ENCODE results near the gene SETD1A.

DNA sequence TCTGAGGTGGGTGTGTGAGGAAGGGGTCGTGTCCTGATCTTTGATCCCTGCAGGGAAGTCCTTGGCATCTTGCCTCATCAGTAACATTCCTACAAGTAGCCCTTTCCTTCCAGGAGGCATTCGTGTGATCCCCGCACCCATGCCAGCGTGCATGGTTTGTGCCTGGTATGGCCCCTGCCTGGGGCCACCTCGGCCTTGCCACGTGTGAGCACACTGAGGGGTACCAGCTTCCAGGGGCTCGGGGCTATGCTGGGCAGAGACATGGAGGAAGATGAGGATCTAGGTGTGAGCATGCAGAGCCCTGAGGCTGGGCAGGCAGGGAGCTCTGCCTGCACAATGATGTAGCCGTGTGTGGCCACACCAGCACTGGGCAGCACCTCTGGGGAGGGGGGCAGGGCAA is 33.5 kb downstream of the SETD1A start:
- TF ChIP-seq PAX5 (IDR thresholded peaks at IDR 0.05; ENCODE audit: insufficient read depth, low read length, severe bottlenecking) (no peak), POLR2A (IDR thresholded peaks at IDR 0.05; ENCODE audit: low read depth, low read length) (no peak)
